Adipocyte (in vitro differentiated cells): ENCODE results near the gene CRYBG1.

ENCODE experiments used
- DNase-seq: peaks from one replicate; pipeline ENCODE4 v3.0.0-alpha.2; 2015; ENCODE audit warnings: low read depth
- H3K27me3 ChIP-seq: replicated peaks from 2 replicates; pipeline ENCODE4 v1.7.0; 2013; ENCODE audit warnings: mild to moderate bottlenecking, low read length, moderate library complexity; ENCODE audit not compliant: control insufficient read depth, insufficient read depth
- H3K36me3 ChIP-seq: 2 replicates; pipeline ENCODE4 v1.7.0; 2013; ENCODE audit warnings: low read length, mild to moderate bottlenecking, moderate library complexity; ENCODE audit not compliant: control insufficient read depth, insufficient read depth, severe bottlenecking
- H3K4me1 ChIP-seq: 2 replicates; pipeline ENCODE4 v1.7.0; 2013; ENCODE audit warnings: mild to moderate bottlenecking, low read length, moderate library complexity; ENCODE audit not compliant: control insufficient read depth, insufficient read depth
- H3K4me3 ChIP-seq: 2 replicates; pipeline ENCODE4 v1.7.0; 2013; ENCODE audit warnings: mild to moderate bottlenecking, low read length, moderate library complexity
- H3K9ac ChIP-seq: 2 replicates; pipeline ENCODE4 v1.7.0; 2013; ENCODE audit warnings: mild to moderate bottlenecking, low read length, moderate library complexity
- H3K9me3 ChIP-seq: 2 replicates; pipeline ENCODE4 v1.7.0; 2013; ENCODE audit warnings: mild to moderate bottlenecking, low read length, moderate library complexity; ENCODE audit not compliant: control insufficient read depth

Gene CRYBG1

DNA sequence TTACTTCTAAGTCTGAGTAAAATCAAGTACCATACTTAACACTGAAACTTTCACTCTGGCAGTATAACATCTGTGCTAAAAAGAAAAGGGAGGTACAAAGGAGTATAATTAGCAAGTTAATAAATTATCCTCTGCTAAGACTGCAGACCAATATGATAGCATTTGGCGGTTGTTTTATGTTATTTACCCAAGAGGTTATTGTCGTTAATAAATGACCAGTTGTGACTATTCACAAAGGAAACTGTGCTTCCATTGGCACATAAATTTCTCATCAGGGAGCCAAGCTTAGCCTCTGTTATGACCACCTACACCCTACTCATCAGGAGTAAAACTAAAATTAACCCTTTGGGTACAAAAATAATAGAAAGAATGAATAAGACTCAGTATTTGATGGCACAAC, 86.5 kb downstream of the CRYBG1 start:
- Histone ChIP-seq H3K4me3 (no peak overlapping the region), H3K27me3 (peaks cover 22% of the 10 kb centered on the region), H3K9ac (no peak overlapping the region), H3K36me3 (no peaks in the 10 kb centered on the region), H3K9me3 (no peaks in the 10 kb centered on the region), H3K4me1 (peaks cover 18% of the 10 kb centered on the region)
- DNase-seq: no peak

DNA sequence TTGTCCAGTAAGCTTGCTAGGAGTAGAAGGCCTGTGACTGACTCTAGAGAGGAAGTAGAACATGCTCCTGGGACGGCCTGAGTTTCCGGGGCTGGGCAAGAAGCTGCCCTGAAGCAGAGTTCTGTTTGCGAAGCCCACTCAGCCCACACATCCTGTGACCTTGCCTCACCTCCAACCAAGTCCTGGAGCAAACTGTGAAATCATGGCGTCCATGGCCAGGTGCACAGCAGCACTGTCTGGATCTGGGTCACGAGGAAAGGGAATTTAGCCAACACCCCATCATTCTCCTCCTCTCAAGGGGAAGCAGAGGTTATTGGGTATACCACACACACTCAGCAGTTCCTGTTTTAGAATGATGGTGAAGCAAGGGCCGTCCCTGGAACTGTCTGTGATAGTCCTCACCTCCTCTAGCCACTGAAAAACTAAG, 87.5 kb downstream of the CRYBG1 start:
- Histone ChIP-seq H3K36me3 (no peaks in the 10 kb centered on the region), H3K9me3 (no peaks in the 10 kb centered on the region), H3K4me3 (no peak overlapping the region), H3K27me3 (peaks cover 13% of the 10 kb centered on the region), H3K4me1 (peaks cover 22% of the 10 kb centered on the region), H3K9ac (no peak overlapping the region)
- no peak for DNase-seq

- H3K27me3 ChIP-seq: no peaks in the 10 kb centered on the region
- peaks cover 22% of the 10 kb centered on the region for H3K4me1 ChIP-seq
- DNase-seq: no peak
- no peaks in the 10 kb centered on the region for H3K36me3 ChIP-seq
- peak overlapping the region; percentile 71 for H3K9ac ChIP-seq
- no peaks in the 10 kb centered on the region for H3K9me3 ChIP-seq
- peak overlapping the region; percentile 1 for H3K4me3 ChIP-seq
Observed at GRCh38 chr6:106450653-106451052, 90.1 kb downstream of the CRYBG1 start.

GRCh38 chr6:106451439-106451838, 90.9 kb downstream of the CRYBG1 start:
- peaks cover 22% of the 10 kb centered on the region for H3K4me1 ChIP-seq
- no peaks in the 10 kb centered on the region for H3K27me3 ChIP-seq
- no peaks in the 10 kb centered on the region for H3K36me3 ChIP-seq
- H3K9ac ChIP-seq: peak overlapping the region; percentile 71
- peak overlapping the region; percentile 1 for H3K4me3 ChIP-seq
- H3K9me3 ChIP-seq: no peaks in the 10 kb centered on the region
- DNase-seq: no peak

- no peaks in the 10 kb centered on the region for H3K27me3 ChIP-seq
- peaks cover 22% of the 10 kb centered on the region for H3K4me1 ChIP-seq
- H3K9me3 ChIP-seq: no peaks in the 10 kb centered on the region
- no peak overlapping the region for H3K4me3 ChIP-seq
- no peaks in the 10 kb centered on the region for H3K36me3 ChIP-seq
- H3K9ac ChIP-seq: no peak overlapping the region
- DNase-seq: no peak
Observed at GRCh38 chr6:106452628-106453027, 92.1 kb downstream of the CRYBG1 start.

DNA sequence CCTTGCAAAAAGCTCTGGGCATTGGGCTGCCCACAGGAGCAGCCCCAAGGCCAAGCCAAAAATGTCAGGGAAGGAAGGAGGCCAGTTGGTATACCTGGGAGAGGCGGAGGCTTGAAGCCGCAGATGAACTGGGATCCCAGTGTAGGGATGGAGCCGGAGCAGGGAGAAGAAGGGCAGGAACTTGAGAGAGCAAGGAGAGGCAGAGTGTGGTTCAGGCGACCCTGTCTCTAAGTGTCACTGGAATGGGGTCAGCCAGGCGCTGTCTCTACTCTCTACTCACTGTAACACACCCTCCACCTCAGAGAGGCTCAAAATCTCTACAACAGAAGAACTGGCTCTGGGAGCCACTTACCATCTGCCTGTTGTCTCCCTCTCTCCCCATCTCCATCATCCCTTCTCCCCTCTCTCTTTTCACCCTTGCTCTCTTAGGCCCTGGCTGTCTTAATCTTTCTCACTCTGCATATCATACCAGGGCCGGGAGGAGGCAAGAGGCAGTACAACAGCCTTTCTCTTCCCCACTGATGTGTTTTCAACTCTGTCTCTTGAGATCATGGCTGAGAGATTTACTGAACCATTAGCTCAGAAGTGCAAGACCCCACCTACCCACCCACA, 93.3 kb downstream of the CRYBG1 start:
- no peak for DNase-seq
- Histone ChIP-seq H3K4me3 (no peak overlapping the region), H3K27me3 (no peaks in the 10 kb centered on the region), H3K9me3 (no peaks in the 10 kb centered on the region), H3K36me3 (peaks cover 4% of the 10 kb centered on the region), H3K9ac (no peak overlapping the region), H3K4me1 (peaks cover 22% of the 10 kb centered on the region)

DNA sequence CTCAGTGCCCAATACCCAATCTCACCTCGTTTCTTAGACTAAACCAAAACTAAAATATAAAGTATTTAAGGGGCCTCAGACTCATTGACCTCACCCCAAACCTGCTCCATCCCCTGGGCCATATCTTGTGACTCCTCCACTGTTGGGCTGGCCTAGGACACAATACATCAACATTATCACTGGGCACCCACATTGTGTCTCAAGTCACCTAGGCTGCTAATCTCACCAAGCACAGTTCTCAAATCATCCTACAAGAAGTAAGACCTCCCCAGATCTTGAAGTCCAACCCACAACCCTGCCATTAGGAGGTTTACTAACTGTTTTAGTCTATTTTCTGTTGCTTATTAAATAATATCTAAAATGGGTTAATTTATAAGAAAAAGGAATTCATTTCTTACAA, 96.2 kb downstream of the CRYBG1 start:
- H3K9me3 ChIP-seq: no peaks in the 10 kb centered on the region
- DNase-seq: no peak
- no peaks in the 10 kb centered on the region for H3K27me3 ChIP-seq
- no peak overlapping the region for H3K4me3 ChIP-seq
- peaks cover 7% of the 10 kb centered on the region for H3K36me3 ChIP-seq
- peaks cover 4% of the 10 kb centered on the region for H3K4me1 ChIP-seq
- H3K9ac ChIP-seq: no peak overlapping the region

DNA sequence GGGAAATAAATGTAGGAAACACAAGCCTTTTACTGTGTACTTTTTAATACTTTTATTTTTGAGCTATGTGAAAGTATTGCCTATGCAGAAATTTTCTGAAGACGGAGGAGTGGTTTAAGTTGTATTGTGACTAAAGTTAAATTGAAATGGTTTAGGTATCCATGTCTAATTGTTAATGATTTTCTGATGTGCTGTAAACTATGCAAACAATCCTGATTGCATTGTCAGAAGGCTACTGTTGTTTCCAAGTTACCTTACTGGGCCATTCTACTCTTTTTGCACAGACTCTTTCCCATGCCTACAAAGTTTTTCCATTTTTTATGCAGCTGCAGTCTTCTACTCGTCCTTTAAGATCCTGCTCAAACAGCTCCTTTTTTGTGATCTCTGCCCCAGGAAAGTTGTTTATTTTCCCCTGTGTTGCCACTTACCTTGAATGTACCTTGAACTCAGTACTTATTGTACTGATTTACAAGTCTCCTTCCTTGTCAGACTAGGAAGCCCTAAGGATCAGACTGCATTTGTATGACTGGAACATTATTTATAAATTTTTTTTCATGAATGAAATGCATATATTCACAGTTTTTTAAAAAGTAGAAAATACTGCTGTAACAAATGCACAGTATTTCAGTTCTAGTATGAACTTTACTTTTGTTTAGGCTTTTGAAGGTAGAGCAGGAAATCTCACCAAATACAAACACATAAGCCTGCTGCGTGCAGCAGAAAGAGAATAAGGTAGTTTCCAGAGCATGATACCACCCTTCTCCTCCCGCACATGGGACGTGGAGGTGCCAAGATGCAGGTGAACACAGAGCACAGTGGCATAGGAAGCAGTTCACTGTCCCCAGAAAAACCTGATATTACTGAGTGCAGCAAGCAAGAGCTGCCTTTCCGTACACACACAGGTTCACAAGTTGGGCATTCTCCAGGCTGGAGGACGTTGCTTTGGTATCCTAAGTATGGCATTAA, 97.8 kb downstream of the CRYBG1 start:
- DNase-seq: no peak

DNA sequence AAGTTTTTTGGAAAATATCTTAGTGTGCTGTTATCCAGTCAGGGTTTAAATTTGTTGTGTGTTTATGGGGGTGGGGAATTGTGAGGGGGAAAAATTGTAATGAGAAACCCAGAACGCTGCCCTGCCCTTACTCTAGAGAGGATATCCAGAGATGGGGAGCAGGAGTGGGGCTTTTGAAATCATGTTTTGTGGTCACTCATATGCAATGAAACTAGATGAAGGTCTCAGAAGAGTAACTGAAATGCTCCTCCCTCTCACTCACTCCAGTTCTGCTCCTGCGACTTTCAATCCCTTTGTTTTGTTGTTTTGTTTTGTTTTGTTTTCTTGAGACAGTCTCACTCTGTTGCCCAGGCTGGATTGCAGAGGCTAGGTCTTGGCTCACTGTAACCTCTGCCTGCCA, 100.0 kb downstream of the CRYBG1 start:
- H3K9me3 ChIP-seq: no peaks in the 10 kb centered on the region
- H3K36me3 ChIP-seq: peaks cover 7% of the 10 kb centered on the region
- no peak overlapping the region for H3K4me3 ChIP-seq
- no peak overlapping the region for H3K9ac ChIP-seq
- H3K4me1 ChIP-seq: no peaks in the 10 kb centered on the region
- no peak for DNase-seq
- no peaks in the 10 kb centered on the region for H3K27me3 ChIP-seq

More for the DNA sequence above, 97.8 kb downstream of the CRYBG1 start:
- no peaks in the 10 kb centered on the region for H3K9me3 ChIP-seq
- H3K9ac ChIP-seq: no peak overlapping the region
- H3K27me3 ChIP-seq: no peaks in the 10 kb centered on the region
- no peaks in the 10 kb centered on the region for H3K4me1 ChIP-seq
- H3K4me3 ChIP-seq: no peak overlapping the region
- peaks cover 7% of the 10 kb centered on the region for H3K36me3 ChIP-seq

DNA sequence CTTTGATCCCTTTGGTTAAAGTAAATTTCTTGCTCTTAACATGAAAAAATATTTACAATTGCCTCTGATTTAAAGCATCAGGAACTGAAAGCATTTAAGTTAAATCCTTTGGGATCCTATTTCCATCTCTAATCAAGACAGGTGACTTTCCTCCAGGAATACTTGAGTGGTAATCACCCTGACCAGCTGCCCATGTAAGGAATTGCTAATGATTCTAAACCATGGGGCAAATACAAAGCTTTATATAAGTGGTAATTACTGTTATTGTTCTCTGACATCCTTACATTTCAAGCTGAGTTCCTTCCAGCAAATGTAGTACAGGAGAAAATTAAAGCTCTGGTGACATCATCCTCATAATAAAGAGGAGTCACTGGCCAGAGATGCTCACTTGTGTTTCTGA, 100.6 kb downstream of the CRYBG1 start:
- H3K4me1 ChIP-seq: no peaks in the 10 kb centered on the region
- H3K27me3 ChIP-seq: no peaks in the 10 kb centered on the region
- peaks cover 7% of the 10 kb centered on the region for H3K36me3 ChIP-seq
- no peak overlapping the region for H3K9ac ChIP-seq
- DNase-seq: no peak
- no peaks in the 10 kb centered on the region for H3K9me3 ChIP-seq
- H3K4me3 ChIP-seq: no peak overlapping the region

- no peak overlapping the region for H3K4me3 ChIP-seq
- H3K36me3 ChIP-seq: peaks cover 7% of the 10 kb centered on the region
- no peaks in the 10 kb centered on the region for H3K4me1 ChIP-seq
- DNase-seq: no peak
- no peak overlapping the region for H3K9ac ChIP-seq
- H3K9me3 ChIP-seq: no peaks in the 10 kb centered on the region
- no peaks in the 10 kb centered on the region for H3K27me3 ChIP-seq
Observed at GRCh38 chr6:106462923-106463557, 102.5 kb downstream of the CRYBG1 start.
